IPS-11a (cell line): ENCODE results near the gene SLC15A4.

Source experiments
- H3K4me3 ChIP-seq: one replicate; pipeline ENCODE4 v1.5.1; 2013; ENCODE audit warnings: low read depth, low read length, control low read depth

SLC15A4 gene

DNA sequence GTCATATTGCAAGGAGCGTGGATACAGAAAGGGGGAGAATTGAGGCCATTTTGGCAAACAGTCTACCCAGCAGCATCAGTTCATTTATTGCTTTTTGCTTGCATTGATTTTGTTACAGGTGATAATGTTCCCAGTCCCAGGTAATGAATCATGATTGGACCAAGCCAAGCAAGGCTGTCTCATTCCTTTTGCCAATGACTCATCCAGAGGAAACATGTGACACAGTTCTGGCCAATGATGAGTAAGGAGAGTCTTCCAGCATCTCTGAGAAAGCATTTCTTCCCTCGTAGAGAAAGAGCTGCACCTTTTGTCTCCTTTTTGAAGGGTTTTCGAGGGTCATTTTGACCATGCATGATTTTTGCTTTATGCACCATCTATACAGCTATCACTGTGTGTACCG, 68.2 kb downstream of the SLC15A4 start:
- H3K4me3 ChIP-seq, result no peak overlapping the region

DNA sequence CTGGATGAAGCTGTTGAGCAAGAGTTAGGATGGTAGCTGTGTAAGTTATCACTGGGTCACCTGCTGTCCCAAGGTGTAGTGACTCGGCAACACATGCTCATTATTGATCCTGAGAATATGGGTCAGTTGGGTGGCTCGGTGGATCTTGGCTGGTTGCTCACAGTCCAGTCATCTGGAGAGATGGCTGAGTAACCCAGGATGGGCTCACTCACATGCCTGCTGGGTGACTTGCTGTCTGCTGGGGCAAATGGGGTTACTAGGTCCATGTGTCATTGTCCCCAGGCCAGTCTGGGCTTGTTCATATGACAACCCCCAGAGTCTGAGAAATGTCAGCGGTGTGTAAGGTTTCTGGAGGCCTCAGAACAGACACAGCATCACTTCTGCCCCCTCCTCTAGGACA, 69.5 kb downstream of the SLC15A4 start:
- H3K4me3 ChIP-seq, result no peak overlapping the region

DNA sequence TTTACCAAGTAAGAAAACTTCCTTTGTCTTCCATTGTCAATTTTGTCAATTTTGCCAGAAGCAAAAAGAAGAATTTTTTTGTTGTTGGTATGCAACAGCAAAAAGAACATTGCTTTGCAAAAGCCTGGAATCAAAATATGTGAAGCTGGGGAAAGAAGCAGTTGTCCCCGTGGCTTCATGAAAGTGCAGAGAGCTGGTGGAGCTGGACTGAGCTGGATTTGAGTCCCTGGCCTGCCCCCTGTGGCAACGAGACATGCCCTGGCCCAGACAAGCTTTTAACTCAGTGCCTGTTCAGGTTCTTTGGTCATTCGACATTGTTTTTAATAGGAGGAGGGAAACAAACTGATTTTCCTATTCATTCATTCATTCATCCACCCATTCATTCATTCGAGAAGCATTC, 70.3 kb downstream of the SLC15A4 start:
- no peak overlapping the region for H3K4me3 ChIP-seq

DNA sequence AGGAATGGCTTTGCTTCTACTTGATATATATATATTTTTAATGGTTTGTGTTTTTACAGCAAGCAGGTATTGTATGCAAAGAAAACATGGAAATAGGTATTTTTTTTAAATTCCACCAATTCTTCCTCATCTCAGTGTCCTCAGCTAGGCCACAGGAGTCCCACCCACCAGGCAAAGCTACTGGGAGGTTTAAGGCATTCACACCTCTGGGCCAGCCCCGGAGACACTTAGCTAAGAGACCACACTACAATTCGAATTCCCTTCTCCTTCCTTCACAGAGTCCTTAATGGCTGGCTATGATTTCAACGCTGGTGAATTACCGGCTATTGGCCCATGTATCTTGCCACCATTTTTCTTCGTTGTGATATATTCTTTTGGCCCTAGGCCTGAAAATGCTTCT, 71.4 kb downstream of the SLC15A4 start:
- no peak overlapping the region for H3K4me3 ChIP-seq

DNA sequence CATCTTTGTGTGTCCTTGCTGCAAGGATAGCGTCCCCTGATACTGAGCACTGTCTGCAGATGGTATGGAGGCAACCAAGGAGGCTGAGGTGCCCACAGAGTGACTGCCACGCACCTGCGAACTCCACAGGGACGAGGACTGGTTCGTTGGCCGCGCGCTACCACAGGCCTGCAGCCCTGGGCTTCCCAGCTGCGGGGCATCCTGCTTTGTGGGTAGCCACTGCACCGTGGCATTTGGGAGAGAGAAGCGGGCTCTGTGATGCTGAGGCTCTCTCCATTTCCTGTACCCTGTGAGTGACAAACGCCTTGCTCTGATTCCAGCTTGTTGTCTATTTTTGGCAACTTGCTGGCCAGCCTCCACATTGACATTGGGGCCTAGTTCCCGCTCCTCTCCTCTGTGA, 76.3 kb downstream of the SLC15A4 start:
- H3K4me3 ChIP-seq, result no peak overlapping the region

DNA sequence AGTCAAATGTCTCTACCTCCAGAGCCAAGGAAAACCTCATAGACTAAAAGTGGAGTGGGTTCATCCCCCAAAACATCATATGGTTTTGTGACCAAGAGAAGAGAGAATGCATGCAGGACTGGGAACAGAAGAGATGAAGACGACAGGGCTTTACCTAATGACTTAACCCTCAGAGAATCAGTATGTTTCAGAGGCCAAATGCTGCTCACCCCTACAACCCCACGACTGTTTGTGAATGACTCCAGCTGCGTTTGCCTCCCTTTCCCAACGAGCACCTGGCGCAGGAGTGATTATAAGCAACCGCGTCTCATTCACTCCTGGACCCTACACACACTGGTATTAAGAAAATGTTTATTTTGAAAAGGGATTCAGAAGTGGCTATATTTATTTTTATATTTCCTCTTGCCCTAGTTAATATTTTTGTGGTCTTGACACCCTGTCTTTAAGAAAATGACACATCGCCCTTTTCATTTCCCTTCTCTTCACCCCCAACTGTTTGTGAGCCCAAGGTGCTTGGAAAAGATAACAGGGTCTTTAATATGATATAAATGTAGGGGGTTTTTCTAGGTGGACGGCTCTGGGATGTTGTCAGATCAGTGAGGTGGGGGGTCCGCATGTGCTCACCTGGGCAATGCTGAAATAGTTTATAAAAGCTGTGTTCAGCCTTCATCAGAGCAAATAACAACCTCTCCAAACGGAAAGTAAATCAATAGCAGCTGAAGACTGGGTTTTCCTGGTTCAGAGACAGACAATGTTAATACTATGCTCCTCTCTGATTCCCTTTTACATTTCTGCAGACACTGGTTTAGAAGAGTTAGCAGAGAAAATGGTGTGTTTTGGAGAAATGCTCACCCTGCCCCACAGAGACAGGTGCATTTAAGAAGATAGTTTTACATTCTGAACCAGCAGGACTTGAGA, 77.7 kb downstream of the SLC15A4 start:
- H3K4me3 ChIP-seq, result no peak overlapping the region

DNA sequence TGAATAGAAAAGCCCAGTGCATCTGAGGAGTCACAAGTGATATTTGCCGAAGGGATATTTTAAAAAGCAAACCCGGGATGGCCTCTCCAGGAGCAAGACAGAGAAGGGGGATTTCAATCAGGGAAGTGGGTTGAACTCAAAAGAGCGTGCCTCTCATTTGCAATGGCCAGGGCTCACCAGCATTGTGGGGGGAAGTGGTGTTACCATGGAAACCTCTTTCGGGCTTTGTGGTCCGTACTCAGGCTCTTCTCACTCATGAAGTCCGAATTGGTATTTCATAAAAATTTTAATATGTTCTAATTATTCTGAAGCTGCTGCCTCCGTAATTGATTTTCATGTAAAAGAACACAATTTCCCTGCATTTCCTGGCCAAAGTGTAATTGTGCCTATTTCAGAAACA, 79.8 kb downstream of the SLC15A4 start:
- H3K4me3 ChIP-seq, result no peak overlapping the region
